NT2/D1 (cell line): Measurements from ENCODE around the gene CDC20.

ENCODE experiments used
- DNase-seq: peaks from one replicate; pipeline ENCODE4 v3.0.0-alpha.2; 2011; ENCODE audit warnings: low read depth, low spot score
- H3K27me3 ChIP-seq: 2 replicates; pipeline ENCODE4 v1.6.0; 2011; ENCODE audit warnings: mild to moderate bottlenecking; ENCODE audit not compliant: insufficient read length, insufficient read depth
- H3K36me3 ChIP-seq: 2 replicates; pipeline ENCODE4 v1.6.1; 2011; ENCODE audit warnings: mild to moderate bottlenecking, low read length, mixed read lengths; ENCODE audit not compliant: insufficient read depth, insufficient read length
- H3K4me1 ChIP-seq: 2 replicates; pipeline ENCODE4 v1.5.1; 2011; ENCODE audit not compliant: insufficient read depth, insufficient read length
- H3K4me3 ChIP-seq: 2 replicates; pipeline ENCODE4 v1.5.1; 2011; ENCODE audit warnings: low read depth; ENCODE audit not compliant: insufficient read length
- H3K9ac ChIP-seq: 2 replicates; pipeline ENCODE4 v1.6.0; 2011; ENCODE audit warnings: low read depth; ENCODE audit not compliant: insufficient read length
- H3K9me3 ChIP-seq: 2 replicates; pipeline ENCODE4 v1.5.1; 2011; ENCODE audit warnings: mild to moderate bottlenecking, low read length; ENCODE audit not compliant: insufficient read depth
- SUZ12 ChIP-seq: IDR thresholded peaks from 2 replicates; pipeline ENCODE4 v1.6.1; 2011; ENCODE audit not compliant: insufficient read length, insufficient read depth; ENCODE audit errors: extremely low read depth
- YY1 ChIP-seq: IDR thresholded peaks from 2 replicates; pipeline ENCODE4 v1.6.1; 2011; ENCODE audit not compliant: insufficient read length, insufficient read depth
- ZNF274 ChIP-seq: IDR thresholded peaks from 2 replicates; pipeline ENCODE4 v1.6.1; 2011; ENCODE audit warnings: mild to moderate bottlenecking, low read depth, low read length

Gene CDC20

DNA sequence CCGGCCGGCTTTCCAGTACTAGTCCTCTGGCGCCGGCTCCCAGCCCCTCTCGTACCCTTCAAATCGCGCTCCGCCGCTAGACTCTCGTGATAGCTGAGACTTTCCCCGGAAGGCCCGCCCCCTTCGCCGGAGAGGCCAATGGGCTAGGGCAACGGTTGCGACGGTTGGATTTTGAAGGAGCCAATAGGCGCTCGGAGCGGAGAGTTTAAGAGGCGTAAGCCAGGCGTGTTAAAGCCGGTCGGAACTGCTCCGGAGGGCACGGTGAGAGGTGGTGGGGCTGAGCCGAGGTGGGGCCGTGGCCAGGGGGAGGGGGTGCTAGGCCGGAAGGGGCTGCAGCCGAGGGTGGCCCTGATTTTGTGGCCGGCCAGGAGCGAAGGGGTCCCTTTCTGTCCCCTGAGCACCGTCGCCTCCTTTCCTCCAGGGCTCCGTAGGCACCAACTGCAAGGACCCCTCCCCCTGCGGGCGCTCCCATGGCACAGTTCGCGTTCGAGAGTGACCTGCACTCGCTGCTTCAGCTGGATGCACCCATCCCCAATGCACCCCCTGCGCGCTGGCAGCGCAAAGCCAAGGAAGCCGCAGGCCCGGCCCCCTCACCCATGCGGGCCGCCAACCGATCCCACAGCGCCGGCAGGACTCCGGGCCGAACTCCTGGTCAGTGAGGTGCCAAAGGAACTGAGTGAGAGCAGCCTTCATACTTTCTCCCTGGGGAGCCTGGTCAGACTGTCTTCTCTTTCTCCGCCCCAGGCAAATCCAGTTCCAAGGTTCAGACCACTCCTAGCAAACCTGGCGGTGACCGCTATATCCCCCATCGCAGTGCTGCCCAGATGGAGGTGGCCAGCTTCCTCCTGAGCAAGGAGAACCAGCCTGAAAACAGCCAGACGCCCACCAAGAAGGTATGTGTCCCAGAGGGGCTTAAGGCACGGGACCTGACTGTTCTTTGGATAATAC, at the start of gene CDC20:
Gene CDC20, plus strand, starts transcription at position 236 of the 948 bp plus-strand sequence. Its CDS starts 235 bp downstream, at position 471.
- Histone ChIP-seq H3K36me3 (peaks cover 65% of the 10 kb centered on the region), H3K9me3 (no peaks in the 10 kb centered on the region), H3K4me3 (peak within 1 kb of the TSS; percentile 96), H3K27me3 (no peaks in the 10 kb centered on the region), H3K4me1 (peaks cover 15% of the 10 kb centered on the region), H3K9ac (peak within 1 kb of the TSS; percentile 96)
- peak; percentile 100 for DNase-seq
- TF ChIP-seq SUZ12: no peak
- no peak for TF ChIP-seq YY1
- TF ChIP-seq ZNF274: no peak

DNA sequence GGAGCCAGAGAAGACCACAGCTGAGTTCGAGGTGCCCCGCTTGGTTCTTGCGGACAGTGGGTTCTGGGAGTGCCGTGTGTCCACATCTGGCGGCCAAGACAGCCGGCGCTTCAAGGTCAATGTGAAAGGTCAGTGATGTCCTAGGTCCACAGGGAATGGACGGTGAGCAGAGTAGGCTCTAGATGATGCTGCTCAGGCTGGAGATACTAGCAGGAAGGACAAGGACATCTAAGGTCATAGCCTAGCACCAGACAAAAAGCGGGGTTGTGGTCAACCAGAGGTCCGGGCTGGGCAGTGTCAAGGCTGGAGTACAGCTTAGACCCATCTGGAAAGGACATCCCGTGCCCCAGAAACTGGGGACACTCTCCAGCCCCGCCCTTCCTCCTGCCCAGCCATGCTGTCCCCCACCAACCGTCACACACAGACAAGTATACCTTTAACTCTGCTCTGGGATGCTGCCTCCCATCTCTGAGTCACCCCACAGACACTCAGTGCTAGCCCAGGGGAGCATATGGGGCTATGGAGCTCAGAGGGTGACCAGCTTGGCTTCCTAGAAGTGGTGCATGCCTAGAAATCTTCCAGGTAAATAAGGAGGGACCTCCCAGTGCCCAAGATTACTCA, 49.3 kb upstream of the CDC20 start:
- Histone ChIP-seq H3K36me3 (no peaks in the 10 kb centered on the region), H3K4me1 (peaks cover 7% of the 10 kb centered on the region)

DNA sequence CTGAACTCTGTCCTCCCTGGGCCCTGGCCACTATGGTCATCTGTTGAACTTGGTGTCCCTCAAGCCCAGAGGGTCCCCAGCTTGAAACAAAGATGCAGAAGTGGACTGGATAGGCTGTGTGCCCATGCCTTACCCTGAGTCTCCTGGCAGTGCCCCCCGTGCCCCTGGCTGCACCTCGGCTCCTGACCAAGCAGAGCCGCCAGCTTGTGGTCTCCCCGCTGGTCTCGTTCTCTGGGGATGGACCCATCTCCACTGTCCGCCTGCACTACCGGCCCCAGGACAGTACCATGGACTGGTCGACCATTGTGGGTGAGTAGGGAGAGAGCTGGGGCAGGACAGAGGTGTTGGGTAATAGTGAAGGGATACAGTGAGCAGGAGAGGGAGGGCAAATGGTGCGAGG, 47.3 kb upstream of the CDC20 start:
- H3K4me1 ChIP-seq: peaks cover 3% of the 10 kb centered on the region
- no peak overlapping the region for H3K9ac ChIP-seq
- no peaks in the 10 kb centered on the region for H3K9me3 ChIP-seq
- TF ChIP-seq ZNF274 (no peak), SUZ12 (no peak), YY1 (no peak)
- DNase-seq: no peak
- H3K4me3 ChIP-seq: no peak overlapping the region
- H3K36me3 ChIP-seq: no peaks in the 10 kb centered on the region
- no peaks in the 10 kb centered on the region for H3K27me3 ChIP-seq

More for the DNA sequence above, 49.3 kb upstream of the CDC20 start:
- Histone ChIP-seq H3K9ac (no peak overlapping the region), H3K27me3 (no peaks in the 10 kb centered on the region), H3K4me3 (no peak overlapping the region), H3K9me3 (no peaks in the 10 kb centered on the region)
- DNase-seq: no peak
- no peak for TF ChIP-seq ZNF274
- TF ChIP-seq YY1: no peak
- TF ChIP-seq SUZ12: no peak

DNA sequence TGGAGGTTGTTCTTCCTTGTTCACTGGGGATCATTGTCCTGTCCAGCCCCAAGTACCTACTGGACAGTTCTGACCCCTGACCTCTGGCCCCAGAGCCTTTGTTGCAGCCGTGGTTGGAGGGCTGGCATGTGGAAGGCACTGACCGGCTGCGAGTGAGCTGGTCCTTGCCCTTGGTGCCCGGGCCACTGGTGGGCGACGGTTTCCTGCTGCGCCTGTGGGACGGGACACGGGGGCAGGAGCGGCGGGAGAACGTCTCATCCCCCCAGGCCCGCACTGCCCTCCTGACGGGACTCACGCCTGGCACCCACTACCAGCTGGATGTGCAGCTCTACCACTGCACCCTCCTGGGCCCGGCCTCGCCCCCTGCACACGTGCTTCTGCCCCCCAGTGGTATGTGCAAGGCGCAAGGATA, 46.6 kb upstream of the CDC20 start:
- DNase-seq: no peak
- peaks cover 3% of the 10 kb centered on the region for H3K4me1 ChIP-seq
- H3K36me3 ChIP-seq: no peaks in the 10 kb centered on the region
- no peaks in the 10 kb centered on the region for H3K27me3 ChIP-seq
- no peak overlapping the region for H3K9ac ChIP-seq
- H3K4me3 ChIP-seq: no peak overlapping the region
- no peaks in the 10 kb centered on the region for H3K9me3 ChIP-seq
- TF ChIP-seq YY1 (no peak), SUZ12 (no peak), ZNF274 (no peak)

DNA sequence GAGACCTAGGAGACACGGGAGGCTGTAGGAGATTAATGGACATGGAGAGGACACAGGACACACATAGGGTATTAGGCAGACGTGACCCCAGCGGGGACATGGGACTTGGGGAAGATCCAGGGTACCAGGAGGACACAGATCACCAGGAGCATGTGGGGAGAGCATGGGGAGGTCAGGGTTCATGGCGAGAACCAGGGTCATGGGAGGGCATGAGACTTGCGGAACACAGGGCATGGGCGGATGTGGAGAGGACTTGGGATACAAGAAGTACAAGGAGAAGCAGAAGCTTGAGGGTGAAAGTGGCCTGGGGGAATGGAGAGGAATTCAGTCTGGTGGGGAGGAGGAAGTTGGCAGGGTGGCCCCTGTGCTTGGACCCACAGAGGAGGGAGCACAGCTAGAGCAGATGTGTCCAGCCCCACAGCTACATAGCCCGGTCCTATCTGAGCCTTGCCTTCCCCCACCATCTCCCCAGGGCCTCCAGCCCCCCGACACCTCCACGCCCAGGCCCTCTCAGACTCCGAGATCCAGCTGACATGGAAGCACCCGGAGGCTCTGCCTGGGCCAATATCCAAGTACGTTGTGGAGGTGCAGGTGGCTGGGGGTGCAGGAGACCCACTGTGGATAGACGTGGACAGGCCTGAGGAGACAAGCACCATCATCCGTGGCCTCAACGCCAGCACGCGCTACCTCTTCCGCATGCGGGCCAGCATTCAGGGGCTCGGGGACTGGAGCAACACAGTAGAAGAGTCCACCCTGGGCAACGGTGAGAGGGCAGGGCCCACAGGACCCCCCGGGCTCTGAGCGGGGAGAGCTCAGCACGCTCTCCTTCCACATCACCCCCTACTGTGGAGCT, 45.9 kb upstream of the CDC20 start:
- no peak for DNase-seq
- Histone ChIP-seq H3K9ac (no peak overlapping the region), H3K36me3 (no peaks in the 10 kb centered on the region), H3K4me3 (no peak overlapping the region), H3K9me3 (no peaks in the 10 kb centered on the region), H3K4me1 (peaks cover 3% of the 10 kb centered on the region), H3K27me3 (no peaks in the 10 kb centered on the region)
- TF ChIP-seq YY1 (no peak), ZNF274 (no peak), SUZ12 (no peak)

DNA sequence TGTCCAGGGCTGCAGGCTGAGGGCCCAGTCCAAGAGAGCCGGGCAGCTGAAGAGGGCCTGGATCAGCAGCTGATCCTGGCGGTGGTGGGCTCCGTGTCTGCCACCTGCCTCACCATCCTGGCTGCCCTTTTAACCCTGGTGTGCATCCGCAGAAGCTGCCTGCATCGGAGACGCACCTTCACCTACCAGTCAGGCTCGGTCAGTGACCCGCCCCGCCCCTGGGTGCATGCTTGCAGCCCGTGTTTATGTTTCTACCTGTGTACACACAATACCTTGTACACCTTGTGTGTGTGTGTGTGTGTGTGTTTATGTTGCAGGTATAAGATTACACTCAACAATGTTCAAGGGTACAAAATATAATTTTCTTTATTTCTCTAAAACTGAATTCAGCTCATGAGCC, 45.0 kb upstream of the CDC20 start:
- Histone ChIP-seq H3K36me3 (no peaks in the 10 kb centered on the region), H3K9me3 (no peaks in the 10 kb centered on the region), H3K27me3 (no peaks in the 10 kb centered on the region), H3K4me3 (no peak overlapping the region), H3K9ac (no peak overlapping the region), H3K4me1 (peaks cover 8% of the 10 kb centered on the region)
- TF ChIP-seq SUZ12 (no peak), ZNF274 (no peak), YY1 (no peak)
- no peak for DNase-seq
